GM12874 (cell line): ENCODE measurements around the gene SIM2.

ENCODE experiments used
- CTCF ChIP-seq: IDR thresholded peaks from 2 replicates; pipeline ENCODE4 v1.5.1; 2011; ENCODE audit warnings: low read depth, mild to moderate bottlenecking, control low read depth, low read length, moderate library complexity; ENCODE audit not compliant: insufficient read depth

The SIM2 gene

GRCh38 chr21:36767096-36767495 lies 68.2 kb downstream of the SIM2 start:
- no peak for TF ChIP-seq CTCF

- TF ChIP-seq CTCF = no peak
Measured at GRCh38 chr21:36768496-36768895, 69.6 kb downstream of the SIM2 start.

- no peak for TF ChIP-seq CTCF
Measured at GRCh38 chr21:36769051-36769839, 70.3 kb downstream of the SIM2 start.

GRCh38 chr21:36773117-36773516 lies 74.2 kb downstream of the SIM2 start:
- TF ChIP-seq CTCF = no peak

GRCh38 chr21:36773995-36774394 lies 75.1 kb downstream of the SIM2 start:
- TF ChIP-seq CTCF = no peak

GRCh38 chr21:36776981-36777617 lies 78.2 kb downstream of the SIM2 start:
- TF ChIP-seq CTCF = no peak

- TF ChIP-seq CTCF = no peak
Measured at GRCh38 chr21:36780861-36781260, 81.9 kb downstream of the SIM2 start.
